HG02884 (cell line): ENCODE results near the gene QRICH2.
"Not testable (repeated sequence)": the region's sequence is repeated elsewhere in the genome, so short reads cannot be mapped to it uniquely, and the experiment has no call there.

Experiments used
- ATAC-seq: cut with Tn5 transposase; IDR thresholded peaks from one replicate; pipeline ENCODE4 v1.9.1; 2021; ENCODE audit warnings: mild to moderate bottlenecking, moderate library complexity; ENCODE audit not compliant: unreplicated experiment

The QRICH2 gene

DNA sequence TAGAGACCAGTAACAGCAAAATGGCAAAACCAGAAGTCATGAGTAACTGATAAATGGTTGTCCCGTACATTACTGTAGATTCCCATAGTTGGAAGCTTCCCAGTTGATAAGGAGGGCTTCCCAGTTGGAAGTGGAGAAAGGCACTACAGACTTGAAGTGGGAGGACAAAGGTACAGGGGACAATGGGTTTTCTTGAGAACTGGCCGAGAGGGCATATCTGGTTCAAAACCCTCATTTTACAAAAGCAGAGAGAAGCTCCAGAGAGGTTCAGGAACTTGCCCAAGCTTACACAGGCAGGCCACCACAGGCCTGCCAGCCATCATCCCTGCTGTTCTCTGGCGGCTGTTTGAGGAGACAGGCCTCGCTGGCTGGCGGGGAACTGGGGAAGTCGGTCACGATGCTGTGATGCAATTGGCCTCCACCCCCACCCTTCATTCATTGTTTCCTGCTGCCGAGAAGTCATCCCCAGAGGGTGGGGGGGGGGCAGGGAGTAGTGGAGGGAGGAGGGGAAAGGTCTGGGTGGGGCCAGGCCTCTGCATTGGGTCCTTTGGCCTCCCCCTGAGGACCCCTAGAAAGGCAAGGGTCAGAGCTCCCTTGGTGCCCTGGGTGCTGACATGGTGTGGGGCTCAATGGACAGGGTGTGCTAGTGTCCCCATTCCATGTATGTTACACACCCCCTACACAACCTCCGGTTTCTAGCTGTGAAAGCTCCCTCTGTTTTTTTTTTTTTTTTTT is 39.9 kb downstream of the QRICH2 start:
- no peak for ATAC-seq

DNA sequence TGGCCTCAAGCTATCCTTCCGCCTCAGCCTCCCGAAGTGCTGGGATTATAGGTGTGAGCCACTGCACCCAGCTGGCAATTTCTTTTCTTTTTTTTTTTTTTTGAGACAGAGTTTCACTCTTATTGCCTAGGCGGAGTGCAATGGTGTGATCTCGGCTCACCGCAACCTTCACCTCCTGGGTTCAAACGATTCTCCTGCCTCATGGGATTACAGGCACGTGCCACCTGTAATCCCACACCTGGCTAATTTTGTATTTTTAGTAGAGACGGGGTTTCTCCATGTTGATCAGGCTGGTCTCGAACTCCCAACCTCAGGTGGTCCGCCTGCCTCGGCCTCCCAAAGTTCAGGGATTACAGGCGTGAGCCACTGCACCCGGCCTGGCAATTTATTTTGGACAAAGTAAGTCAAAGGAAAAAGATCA is 40.5 kb downstream of the QRICH2 start:
- ATAC-seq = not testable (repeated sequence)

- no peak for ATAC-seq
Measured at GRCh38 chr17:76267051-76267576, 41.0 kb downstream of the QRICH2 start.

DNA sequence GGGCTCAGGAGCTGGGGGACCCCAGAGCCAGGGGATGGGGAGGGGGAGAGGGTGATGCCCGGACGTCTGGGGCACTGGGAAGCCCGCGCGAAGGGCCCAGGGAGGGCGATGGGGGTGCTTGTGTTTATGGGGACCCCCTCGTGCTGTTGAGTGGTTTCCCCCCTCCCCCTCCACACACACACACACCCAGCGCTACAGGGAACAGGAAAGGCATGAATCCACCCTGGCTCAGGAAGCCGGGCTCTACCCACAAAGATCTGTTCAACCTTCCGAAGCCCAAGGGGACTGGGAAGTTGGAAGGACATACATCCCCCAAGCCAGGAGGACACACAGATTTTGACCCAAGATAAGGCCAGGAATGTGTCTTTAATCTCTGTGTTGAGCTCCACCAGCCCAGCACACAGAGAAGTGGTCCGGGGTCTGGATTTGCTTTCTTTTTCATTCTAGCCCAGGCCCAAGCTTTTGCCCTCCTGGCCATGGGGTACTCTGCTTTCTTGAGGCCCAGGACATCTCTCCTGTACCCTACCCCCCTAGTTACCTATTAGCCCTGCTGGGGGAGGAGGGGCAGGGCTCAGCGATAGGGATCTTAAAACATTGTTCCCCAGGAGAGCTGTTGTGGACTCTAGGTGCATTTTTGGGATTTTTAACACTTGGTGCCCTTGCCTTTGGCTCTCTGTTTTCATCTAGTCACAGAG is 41.7 kb downstream of the QRICH2 start:
- ATAC-seq = no peak

DNA sequence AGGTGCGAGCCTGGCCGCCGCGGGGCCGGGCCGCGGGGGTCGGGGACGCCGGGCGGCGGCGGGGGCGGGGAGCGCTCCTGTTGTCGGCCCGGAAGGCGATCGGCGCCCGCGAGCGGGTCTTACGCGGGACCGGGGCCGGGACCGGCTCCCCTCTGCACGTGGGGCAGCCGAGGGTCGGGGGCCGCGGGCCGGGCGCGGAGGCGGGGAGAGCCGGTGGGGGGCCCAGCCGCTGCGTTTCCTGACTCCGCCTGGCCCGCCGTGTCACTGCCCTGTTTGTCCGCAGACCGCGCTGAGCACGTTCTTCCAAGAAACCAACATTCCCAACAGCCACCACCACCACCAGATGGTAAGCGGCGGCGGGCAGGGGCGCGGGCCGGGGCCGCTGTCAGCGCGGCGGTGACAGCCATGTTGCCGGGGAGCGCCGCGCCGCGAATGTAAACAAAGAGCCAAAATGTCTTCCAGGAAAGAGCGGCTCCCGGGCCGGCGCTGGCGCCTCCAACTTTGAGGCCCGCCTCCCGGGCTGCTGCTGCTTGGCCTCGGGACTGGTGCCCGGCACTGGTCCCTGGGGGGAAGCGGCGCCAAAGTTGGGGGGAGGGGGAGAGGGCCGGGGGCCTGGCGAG is 42.3 kb downstream of the QRICH2 start:
- no peak for ATAC-seq

DNA sequence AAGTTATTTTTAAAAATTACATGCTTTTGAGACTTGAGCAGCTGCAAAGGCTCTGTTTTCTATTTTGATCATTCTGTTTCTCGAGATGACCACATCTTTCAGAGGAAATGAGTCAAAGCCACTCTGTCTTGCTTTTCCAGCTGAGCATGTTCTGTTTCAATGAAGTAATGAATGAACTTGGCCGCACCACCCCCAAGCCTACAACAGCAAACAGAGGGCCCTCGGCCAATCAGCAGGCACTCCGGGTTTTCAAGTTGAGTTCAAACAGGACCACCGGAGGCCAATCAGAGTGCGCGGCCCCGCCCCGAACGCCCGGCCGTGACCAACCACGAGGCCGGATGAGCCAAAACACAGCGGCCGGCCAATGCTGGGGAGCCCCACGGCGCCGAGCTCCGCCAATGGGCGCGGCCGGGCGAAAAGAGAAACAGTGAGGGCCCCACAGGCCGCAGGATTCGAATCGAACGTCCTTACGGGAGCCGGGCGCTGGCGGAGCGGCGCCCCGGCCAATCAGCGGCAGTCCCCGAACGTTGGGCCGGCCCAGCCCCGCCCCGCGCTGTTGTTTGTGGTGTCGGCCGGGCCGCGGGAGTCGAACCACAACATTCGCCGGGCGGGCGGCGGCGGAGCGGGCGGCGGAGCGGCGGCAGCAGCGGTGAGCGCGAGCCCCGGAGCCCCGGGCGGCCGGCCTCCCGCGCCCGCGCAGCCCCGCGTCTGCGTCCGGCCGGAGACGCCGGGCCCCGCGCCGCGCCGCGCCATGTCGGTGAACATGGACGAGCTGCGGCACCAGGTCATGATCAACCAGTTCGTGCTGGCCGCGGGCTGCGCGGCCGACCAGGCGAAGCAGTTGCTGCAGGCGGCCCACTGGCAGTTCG is 43.1 kb downstream of the QRICH2 start, which contains the start of gene UBALD2:
Gene UBALD2, plus strand, starts transcription at position 594 of the 869 bp plus-strand sequence. Its CDS starts 158 bp downstream, at position 752.
- ATAC-seq = peak; percentile 77

GRCh38 chr17:76264425-76264754 is 43.7 kb downstream of the QRICH2 start:
- peak; percentile 8 for ATAC-seq

GRCh38 chr17:76263896-76264295 is 44.2 kb downstream of the QRICH2 start:
- no peak for ATAC-seq

DNA sequence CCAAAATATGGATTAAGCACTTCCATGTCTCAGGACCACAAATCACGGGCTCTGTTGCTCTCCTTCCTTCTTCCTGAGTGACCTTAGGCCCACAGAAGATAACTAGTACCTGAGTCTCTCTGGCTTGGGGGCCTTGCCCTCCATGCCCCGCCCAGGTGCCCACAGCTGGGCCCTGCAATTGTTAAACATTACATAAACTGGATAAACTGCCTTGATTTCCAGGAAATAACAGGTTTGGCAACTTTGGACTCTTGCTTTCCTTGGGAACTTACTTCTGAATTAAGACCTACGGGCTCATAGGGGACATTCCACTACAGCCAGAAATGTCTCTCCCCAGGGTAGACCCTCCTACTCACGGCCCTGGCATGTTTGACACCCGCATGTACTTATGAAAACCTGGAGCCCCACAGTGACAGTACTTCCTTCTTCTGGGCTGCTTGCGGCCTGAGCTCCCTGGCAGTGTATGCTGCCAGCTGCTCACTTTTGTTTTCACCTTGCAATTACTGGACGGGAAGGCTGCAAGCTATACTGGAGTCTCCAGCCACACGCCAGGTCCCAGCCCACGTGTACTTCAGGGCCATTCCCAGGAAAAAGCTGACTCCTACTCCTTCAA is 45.2 kb downstream of the QRICH2 start:
- no peak for ATAC-seq

GRCh38 chr17:76261421-76262215 is 46.5 kb downstream of the QRICH2 start:
- no peak for ATAC-seq

GRCh38 chr17:76260669-76261068 is 47.4 kb downstream of the QRICH2 start:
- ATAC-seq = no peak

DNA sequence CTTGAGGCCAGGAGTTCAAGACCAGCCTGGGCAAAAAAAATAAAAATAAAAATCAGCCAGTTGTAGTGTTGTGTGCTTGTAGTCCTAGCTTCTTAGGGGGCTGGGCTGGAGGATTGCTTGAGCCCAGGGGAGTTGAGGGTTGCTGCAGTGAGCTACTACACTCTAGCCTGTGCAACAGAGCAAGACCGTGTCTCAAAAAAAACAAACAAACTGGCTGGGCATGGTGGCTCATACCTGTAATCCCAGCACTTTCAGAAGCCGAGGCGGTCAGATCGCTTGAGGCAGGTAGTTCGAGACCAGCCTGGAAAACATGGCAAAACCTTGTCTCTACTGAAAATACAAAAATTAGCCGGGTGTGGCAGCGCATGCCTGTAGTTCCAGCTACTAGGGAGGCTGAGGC is 47.9 kb downstream of the QRICH2 start:
- no peak for ATAC-seq

DNA sequence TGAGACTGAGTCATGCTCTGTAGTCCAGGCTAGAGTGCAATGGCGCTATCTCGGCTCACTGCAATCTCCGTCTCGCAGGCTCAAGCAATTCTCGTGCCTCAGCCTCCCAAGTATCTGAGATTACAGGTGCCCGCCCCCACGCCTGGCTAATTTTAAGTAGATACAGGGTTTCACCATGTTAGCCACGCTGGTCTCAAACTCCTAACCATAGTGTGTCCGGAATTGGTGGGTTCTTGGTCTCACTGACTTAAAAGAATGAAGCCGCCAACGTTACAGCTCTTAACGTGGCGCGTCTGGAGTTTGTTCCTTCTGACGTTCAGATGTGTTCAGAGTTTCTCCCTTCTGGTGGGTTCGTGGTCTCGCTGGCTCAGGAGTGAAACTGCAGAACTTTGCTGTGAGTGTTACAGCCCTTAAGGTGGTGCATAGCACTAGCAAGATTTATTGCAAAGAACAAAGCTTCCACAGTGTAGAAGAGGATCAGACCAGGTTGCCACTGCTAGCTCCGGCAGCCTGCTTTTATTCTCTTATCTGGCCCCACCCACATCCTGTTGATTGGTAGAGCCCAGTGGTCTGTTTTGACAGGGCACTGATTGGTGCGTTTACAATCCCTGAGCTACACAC is 51.5 kb downstream of the QRICH2 start:
- not testable (repeated sequence) for ATAC-seq

GRCh38 chr17:76255801-76256429 is 52.2 kb downstream of the QRICH2 start:
- ATAC-seq = no peak

- no peak for ATAC-seq
Measured at GRCh38 chr17:76254275-76254674, 53.8 kb downstream of the QRICH2 start.

DNA sequence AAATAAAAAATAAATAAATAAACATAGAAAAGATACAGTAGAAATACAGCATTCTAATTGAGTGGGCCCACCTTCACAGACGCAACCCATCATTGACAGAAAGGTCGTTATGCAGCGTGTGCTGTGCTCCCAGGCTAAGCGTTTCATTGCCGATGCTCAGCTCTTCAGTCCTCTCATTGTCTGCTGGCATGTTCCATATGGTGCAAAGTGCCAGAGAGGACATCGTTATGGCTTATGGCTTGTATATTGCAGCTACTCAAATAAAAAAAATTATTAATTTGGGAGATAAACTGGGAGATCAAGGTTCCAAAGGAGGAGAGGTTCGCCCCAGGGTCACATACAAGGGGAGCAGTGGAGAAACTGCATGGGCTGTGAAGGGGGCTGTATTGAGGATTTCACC is 54.2 kb downstream of the QRICH2 start:
- ATAC-seq = no peak

- ATAC-seq = not testable (repeated sequence)
Measured at GRCh38 chr17:76252967-76253766, 54.9 kb downstream of the QRICH2 start.
